ENCODE measurements around the gene SHOC2.

The SHOC2 gene

DNA sequence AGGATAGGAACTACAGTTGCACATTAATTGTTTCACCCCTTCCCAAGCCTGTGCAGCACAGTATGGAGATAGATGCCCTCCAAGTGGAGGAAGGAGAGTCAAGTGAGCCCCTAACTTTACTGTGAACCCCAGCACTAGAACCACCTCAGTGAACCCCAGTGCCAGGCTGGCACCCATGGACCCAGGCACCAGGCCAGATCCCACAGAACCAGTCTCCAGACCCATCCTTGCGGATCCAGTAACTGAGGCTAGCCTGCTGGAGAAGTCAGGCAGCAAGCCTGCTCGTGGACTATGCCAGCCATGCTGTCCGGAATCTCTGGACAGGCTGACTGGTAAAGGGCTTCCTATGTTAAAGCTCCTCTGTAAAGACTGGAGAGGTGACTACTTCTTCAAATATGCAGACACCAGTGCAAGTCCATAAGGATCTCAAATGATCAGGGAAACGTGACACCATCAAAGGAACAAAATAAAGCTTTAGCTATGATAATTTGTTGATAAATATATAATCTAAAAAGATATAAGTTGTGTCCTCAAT is 27.7 kb downstream of the SHOC2 start:
- no peak for DNase-seq

GRCh38 chr10:110951381-110951780 is 32.0 kb downstream of the SHOC2 start:
- no peak for DNase-seq

DNA sequence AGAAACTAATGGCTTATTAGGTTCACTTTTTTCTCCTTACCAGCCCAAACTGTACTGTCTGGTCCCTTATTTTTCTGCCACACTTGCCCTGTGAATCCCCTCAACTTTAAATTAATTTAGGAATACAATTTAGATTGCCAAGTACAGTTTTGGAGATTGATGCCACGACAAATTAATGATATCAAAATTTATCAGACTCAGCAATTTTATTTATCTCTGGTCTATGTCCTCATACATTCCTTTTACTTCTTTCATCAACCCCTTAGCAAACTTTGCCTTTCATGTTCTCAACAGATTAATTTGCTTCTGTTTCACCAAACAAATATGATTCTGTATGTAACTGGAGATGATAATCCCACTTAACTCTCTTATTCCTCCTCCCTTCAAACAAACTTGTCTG is 38.2 kb downstream of the SHOC2 start:
- no peak for DNase-seq

- no peak for DNase-seq
Observed at GRCh38 chr10:110959379-110960332, 40.3 kb downstream of the SHOC2 start.

- DNase-seq, result no peak
Observed at GRCh38 chr10:110960333-110960712, 40.9 kb downstream of the SHOC2 start.

- no peak for DNase-seq
Observed at GRCh38 chr10:110962443-110962842, 43.0 kb downstream of the SHOC2 start.

- DNase-seq, result no peak
Observed at GRCh38 chr10:110963162-110963561, 43.8 kb downstream of the SHOC2 start.

DNA sequence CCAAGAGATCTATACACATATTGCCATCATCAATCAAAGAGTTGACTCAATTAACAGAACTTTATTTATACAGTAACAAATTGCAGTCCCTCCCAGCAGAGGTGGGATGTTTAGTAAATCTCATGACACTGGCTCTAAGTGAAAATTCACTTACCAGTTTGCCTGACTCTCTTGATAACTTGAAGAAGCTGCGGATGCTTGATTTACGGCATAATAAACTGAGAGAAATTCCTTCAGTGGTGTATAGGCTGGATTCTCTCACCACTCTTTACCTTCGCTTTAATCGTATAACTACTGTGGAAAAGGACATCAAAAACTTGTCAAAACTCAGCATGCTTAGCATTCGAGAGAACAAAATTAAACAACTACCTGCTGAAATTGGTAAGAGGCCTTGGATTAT is 45.3 kb downstream of the SHOC2 start:
- DNase-seq, result no peak

DNA sequence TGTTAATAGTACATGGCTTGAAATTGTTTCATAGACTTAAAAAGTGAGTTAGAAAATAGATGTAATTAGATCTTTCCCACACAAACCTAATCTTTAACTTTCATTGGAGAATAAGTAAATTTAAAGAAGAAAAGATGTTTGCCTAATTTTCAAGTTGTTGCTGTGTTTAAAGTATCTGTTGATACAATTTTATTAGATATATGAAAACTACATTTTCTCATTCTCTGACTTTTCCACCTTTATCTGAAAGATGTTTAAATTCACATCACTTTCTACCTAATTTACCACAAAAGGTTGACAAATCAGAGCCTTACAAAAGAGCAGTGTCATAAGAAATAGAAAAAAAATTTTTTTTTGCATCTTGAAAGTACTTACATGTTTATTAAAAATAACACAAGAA is 45.8 kb downstream of the SHOC2 start:
- DNase-seq, result no peak

- no peak for DNase-seq
Observed at GRCh38 chr10:110966146-110966545, 46.7 kb downstream of the SHOC2 start.

DNA sequence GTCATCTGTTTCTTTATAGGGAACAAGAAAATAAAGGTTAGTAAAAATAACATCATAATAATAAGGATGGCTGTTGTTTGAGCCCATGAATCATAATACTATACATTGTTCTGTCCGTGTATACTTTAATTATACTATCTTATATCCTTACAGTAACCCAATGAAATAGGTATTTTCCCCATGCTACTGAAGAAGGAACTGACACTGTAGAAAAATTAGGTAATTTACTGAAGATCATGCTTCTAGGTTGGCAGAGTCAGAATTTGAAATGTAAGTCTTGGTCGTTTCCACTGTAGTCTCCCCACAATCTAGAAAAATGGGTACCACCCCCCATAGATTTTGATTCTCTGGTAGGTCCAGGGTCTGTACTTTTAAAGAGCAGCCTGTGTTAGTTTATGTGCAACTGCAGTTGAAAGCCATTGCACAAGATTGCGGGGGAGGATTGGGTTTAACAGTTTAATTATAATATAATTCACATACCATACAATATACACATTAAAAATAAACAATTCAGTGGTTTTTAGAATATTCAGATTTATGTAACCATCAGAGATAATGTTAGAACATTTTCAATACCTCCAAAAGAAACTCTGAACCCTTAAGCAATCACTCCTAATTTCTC is 47.7 kb downstream of the SHOC2 start:
- DNase-seq, result no peak

DNA sequence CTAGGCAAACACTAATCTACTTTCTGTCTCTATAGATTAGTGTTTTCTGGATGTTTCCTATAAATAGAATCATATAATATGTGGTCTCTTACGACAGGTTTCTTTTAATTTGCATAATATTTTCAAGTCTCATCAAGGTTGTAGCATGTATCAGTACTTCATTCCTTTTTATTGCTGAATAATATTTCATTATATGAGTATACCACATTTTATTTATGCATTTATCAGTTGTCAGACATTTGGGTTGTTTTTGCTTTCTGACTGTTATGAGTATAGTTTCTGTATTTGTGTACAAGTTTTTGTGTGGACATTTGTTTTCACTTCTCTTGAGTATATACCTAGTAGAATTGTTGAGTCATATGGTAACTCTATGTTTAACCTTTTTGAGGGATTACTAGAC is 48.2 kb downstream of the SHOC2 start:
- no peak for DNase-seq

DNA sequence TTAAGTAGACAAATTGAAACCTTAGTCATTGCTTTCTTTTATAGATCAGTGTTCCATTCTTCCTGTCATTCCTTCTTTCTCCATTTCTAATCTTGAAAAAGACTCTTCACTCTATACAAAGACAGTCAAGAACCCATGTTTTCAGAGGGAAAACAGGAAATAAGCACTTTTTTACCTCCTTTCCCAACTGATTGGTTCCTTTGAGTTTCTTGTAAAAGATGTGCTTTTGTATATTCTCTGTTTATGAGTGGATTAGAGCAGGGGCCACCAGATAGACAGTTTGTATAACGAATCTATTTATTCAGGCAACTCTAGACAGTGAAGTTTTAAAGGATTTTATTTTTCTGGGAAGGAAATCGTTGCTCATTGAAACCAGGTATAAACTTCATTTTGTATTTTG is 49.8 kb downstream of the SHOC2 start:
- DNase-seq, result no peak

DNA sequence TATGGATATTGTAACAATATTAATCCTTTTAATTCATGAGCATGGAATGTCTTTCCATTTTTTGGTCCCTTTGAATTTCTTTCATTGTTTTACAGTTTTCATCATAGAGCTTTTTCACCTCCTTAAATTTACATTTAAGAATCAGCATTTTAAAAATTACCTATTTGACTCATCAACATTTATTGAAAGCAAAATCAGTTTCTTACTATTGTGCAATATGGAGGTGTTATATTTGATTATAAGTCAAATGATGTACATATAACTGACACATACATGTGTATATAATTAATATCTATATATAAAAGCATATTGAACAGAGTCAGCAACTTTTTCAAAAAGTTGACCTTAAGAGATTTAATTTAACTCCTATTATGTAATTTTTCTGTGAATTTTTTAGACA is 52.2 kb downstream of the SHOC2 start:
- no peak for DNase-seq

GRCh38 chr10:110972231-110973134 is 53.1 kb downstream of the SHOC2 start:
- DNase-seq, result no peak

- no peak for DNase-seq
Observed at GRCh38 chr10:110973400-110973799, 54.0 kb downstream of the SHOC2 start.

DNA sequence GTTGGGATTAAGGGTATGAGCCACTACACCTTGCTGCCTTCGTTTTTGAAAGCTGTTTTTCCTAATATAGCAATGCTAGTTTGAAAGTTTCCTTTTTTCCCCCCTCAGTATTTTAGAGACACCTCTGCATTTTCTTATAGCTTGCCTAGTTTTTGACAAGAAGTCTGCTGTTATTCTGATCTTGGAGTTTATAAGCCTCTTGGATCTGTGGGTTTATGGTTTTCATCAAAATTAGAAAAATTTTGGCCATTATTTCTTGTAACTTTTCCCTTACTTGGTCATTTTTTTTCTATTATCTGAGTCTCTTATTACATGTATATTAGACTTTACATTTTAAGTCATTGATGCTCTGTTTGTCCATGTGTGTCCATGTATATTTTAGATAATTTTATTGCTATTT is 57.2 kb downstream of the SHOC2 start:
- DNase-seq, result no peak

DNA sequence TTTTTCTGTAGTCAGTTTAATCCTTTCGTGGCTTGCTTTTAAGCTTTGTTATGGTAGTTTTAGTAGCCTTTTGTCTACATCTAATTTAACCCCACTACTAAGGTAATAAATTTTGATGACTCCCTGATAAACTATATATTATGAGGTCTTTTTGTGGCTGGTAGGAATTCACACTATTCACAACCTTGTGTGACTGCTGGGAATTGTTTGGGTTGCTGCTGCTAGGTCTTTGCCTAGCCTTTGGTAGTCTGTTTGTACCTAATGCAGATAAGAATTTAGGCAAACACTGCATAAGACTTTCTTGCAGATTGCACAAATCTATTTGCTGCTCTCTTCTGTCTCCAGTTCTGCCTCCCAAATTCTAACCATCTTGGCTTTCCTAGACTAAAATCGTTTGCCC is 58.3 kb downstream of the SHOC2 start:
- DNase-seq, result no peak

GRCh38 chr10:110978204-110978603 is 58.8 kb downstream of the SHOC2 start:
- DNase-seq, result no peak

- DNase-seq, result no peak
Observed at GRCh38 chr10:110979611-110980010, 60.2 kb downstream of the SHOC2 start.

- DNase-seq, result no peak
Observed at GRCh38 chr10:110980807-110981206, 61.4 kb downstream of the SHOC2 start.

DNA sequence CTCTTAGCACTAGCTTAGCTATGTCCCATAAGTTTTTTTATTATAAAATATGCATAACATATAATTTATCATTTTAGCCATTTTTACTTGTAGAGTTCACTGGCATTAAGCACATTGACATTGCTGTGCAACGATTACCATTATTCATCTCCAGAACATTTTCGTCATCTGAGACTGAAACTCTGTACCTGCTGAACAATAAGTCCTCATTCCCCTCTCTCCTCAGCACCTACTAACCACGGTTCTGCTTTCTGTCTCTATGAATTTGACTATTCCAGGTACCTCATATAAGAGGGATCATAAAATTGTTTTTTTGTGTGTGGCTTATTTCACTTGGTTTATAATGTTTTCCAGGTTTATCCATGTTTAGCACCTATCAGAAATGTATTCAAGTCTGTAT is 64.1 kb downstream of the SHOC2 start:
- no peak for DNase-seq

All from stimulated activated CD4-positive, alpha-beta T cell treated with anti-CD3 and anti-CD28 coated beads, Interleukin-2, amount 100 ng/mL, for 48 hours (primary cell).